ENCODE data around the gene MRLN.
"Not testable (repeated sequence)": the region's sequence is repeated elsewhere in the genome, so short reads cannot be mapped to it uniquely, and the experiment has no call there.

The MRLN gene

GRCh38 chr10:59745163-59745650 is 8.0 kb downstream of the MRLN start:
- DNase-seq (ENCODE audit: low spot score), result no peak

GRCh38 chr10:59744762-59745161 is 8.5 kb downstream of the MRLN start:
- not testable (repeated sequence) for DNase-seq (ENCODE audit: low spot score)

- not testable (repeated sequence) for DNase-seq (ENCODE audit: low spot score)
Observed at GRCh38 chr10:59744156-59744555, 9.1 kb downstream of the MRLN start.

- no peak for DNase-seq (ENCODE audit: low spot score)
Observed at GRCh38 chr10:59741583-59741982, 11.7 kb downstream of the MRLN start.

- no peak for DNase-seq (ENCODE audit: low spot score)
Observed at GRCh38 chr10:59741048-59741447, 12.2 kb downstream of the MRLN start.

- DNase-seq (ENCODE audit: low spot score), result no peak
Observed at GRCh38 chr10:59736749-59737148, 16.5 kb downstream of the MRLN start.

- no peak for DNase-seq (ENCODE audit: low spot score)
Observed at GRCh38 chr10:59735296-59735695, 18.0 kb downstream of the MRLN start.

- DNase-seq (ENCODE audit: low spot score), result no peak
Observed at GRCh38 chr10:59734014-59734462, 19.2 kb downstream of the MRLN start.

GRCh38 chr10:59733321-59734013 is 19.8 kb downstream of the MRLN start:
- DNase-seq (ENCODE audit: low spot score), result not testable (repeated sequence)

GRCh38 chr10:59732849-59733248 is 20.4 kb downstream of the MRLN start:
- not testable (repeated sequence) for DNase-seq (ENCODE audit: low spot score)

GRCh38 chr10:59729167-59729566 is 24.1 kb downstream of the MRLN start:
- not testable (repeated sequence) for DNase-seq (ENCODE audit: low spot score)

- no peak for DNase-seq (ENCODE audit: low spot score)
Observed at GRCh38 chr10:59724098-59724938, 28.9 kb downstream of the MRLN start.

- DNase-seq (ENCODE audit: low spot score), result no peak
Observed at GRCh38 chr10:59720377-59720776, 32.9 kb downstream of the MRLN start.

GRCh38 chr10:59719374-59719773 is 33.9 kb downstream of the MRLN start:
- DNase-seq (ENCODE audit: low spot score), result no peak

GRCh38 chr10:59718257-59718656 is 35.0 kb downstream of the MRLN start:
- DNase-seq (ENCODE audit: low spot score), result no peak

GRCh38 chr10:59713196-59713821 is 39.9 kb downstream of the MRLN start:
- DNase-seq (ENCODE audit: low spot score), result no peak

GRCh38 chr10:59711871-59712494 is 41.3 kb downstream of the MRLN start:
- no peak for DNase-seq (ENCODE audit: low spot score)

GRCh38 chr10:59709395-59710125 is 43.7 kb downstream of the MRLN start, which contains the start of gene SLC16A9:
SLC16A9 (minus strand) TSS chr10:59709850; CDS start chr10:59684291, 25,559 bp downstream.
- peak; percentile 61 for DNase-seq (ENCODE audit: low spot score)

- peak; percentile 41 for DNase-seq (ENCODE audit: low spot score)
Observed at GRCh38 chr10:59708816-59709394, 44.4 kb downstream of the MRLN start.

- DNase-seq (ENCODE audit: low spot score), result no peak
Observed at GRCh38 chr10:59706851-59707797, 46.1 kb downstream of the MRLN start.
